HL-60 (cell line): ENCODE results near the gene TSTD2.

Experiments used
- DNase-seq, 2 experiments: peaks; one replicate each; pipeline ENCODE4 v3.0.0-alpha.2; 2010 to 2020; ENCODE audit warnings: low read depth in 1 of 2, low spot score in 1 of 2
- H3K27ac ChIP-seq: fragments of 250-450 bp; sonication (Bioruptor Pico); replicated peaks from 2 replicates; pipeline ENCODE4 v1.5.1; 2020; ENCODE audit warnings: mild to moderate bottlenecking, moderate library complexity
- H3K27me3 ChIP-seq: fragments of 250-450 bp; sonication (Bioruptor Pico); 2 replicates; pipeline ENCODE4 v1.5.1; 2021; ENCODE audit warnings: mild to moderate bottlenecking, moderate library complexity; ENCODE audit not compliant: insufficient read depth, poor library complexity, severe bottlenecking
- H3K4me3 ChIP-seq: replicated peaks from 2 replicates; pipeline ENCODE4 v1.5.1; 2011; ENCODE audit warnings: mild to moderate bottlenecking, control low read depth, low read length; ENCODE audit not compliant: insufficient read depth
- CTCF ChIP-seq: IDR thresholded peaks from one replicate; pipeline ENCODE4 v1.5.1; 2011; ENCODE audit warnings: low read length, control low read depth, inconsistent platforms; ENCODE audit not compliant: insufficient read depth
- GABPA ChIP-seq: IDR thresholded peaks from 2 replicates; pipeline ENCODE4 v1.6.1; 2012; ENCODE audit warnings: low read depth
- POLR2AphosphoS5 ChIP-seq: IDR thresholded peaks from 2 replicates; pipeline ENCODE4 v1.6.1; 2012; ENCODE audit warnings: low read depth
- REST ChIP-seq: IDR thresholded peaks from 2 replicates; pipeline ENCODE4 v1.6.1; 2012; ENCODE audit warnings: low read depth; ENCODE audit not compliant: insufficient replicate concordance
- SPI1 ChIP-seq: IDR thresholded peaks from 2 replicates; pipeline ENCODE4 v1.6.1; 2012; ENCODE audit warnings: low read depth, mild to moderate bottlenecking, borderline replicate concordance

The TSTD2 gene

GRCh38 chr9:97602430-97602829 lies 30.7 kb downstream of the TSTD2 start:
- no peak overlapping the region for H3K4me3 ChIP-seq
- no peak for TF ChIP-seq SPI1
- no peak for TF ChIP-seq CTCF
- no peak for TF ChIP-seq POLR2AphosphoS5
- no peak for TF ChIP-seq GABPA
- no peak for TF ChIP-seq REST
- no peaks in the 10 kb centered on the region for H3K27me3 ChIP-seq
- no peak overlapping the region for H3K27ac ChIP-seq
- no peak for DNase-seq

DNA sequence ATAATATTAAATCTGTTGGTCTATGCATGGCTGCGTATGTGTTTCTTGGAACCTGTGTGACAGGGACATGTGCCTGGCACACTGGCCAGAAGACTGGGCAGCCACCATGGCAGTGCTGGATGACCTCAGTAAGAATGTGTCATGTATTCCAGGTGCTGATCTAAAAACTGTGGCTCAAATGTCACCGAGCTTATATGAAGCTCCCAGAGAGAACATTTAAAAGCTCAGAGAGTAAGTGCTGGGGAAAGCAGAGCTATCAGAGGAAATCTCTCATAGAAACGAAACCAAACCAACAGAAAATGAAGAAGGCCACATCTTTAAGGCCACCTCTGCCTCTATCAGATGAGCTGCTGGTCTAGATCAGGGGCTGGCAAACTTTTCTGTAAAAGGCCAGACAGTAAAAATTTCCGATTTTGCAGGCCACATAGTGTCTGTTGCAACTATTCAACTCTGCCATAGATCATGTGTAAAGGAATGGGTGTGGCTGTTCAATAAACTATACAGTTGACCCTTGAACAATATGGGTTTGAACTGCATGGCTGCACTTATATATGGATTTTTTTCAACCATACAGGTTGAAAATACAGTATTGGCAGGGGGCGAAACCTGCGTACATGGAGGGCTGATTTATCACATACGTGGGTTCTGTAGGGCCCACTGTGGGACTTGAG lies 31.8 kb downstream of the TSTD2 start:
- Histone ChIP-seq H3K4me3 (no peak overlapping the region), H3K27ac (no peak overlapping the region), H3K27me3 (no peaks in the 10 kb centered on the region)
- DNase-seq = no peak
- TF ChIP-seq CTCF (no peak), REST (no peak), SPI1 (no peak), GABPA (no peak), POLR2AphosphoS5 (no peak)

DNA sequence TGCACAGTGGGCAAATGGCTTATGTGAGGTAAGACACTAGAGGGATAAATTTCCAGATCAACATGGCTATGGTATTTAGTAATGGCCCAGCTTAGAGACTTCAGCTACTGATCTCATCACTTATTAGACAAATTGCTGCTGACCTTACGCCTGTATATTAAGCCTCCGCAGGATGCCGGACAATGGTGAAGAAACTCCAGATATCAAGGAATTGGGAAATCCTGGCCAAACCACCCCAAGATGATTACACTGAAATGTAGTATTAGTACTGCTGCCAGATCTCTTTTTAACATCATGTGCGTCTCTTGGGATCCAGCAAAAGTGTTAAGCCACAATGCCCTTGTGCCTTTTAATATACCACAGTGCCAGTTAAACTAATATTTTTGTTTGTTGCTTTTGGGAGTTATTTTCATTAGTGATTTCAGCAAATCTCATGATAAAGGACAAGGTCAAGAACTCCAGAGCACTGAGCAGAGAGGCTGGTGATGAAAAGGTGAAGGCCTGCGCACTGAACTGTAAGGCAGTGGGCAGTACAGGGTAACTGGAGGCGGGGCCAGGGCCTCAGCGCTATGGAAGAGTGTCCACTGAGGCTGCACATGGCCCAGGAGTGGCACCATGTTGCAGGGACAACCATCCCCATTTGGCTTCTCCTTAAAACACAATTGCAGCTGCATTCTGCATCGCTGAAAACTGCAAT lies 32.5 kb downstream of the TSTD2 start:
- TF ChIP-seq SPI1 (no peak), REST (no peak), POLR2AphosphoS5 (no peak)
- no peak for DNase-seq
- no peak overlapping the region for H3K27ac ChIP-seq
- no peak overlapping the region for H3K4me3 ChIP-seq
- no peaks in the 10 kb centered on the region for H3K27me3 ChIP-seq
